Spleen (tissue), 7 donors: ENCODE results near the gene CPHXL2.

ENCODE experiments used
- POLR2A ChIP-seq, 3 donors: fragments of 450-650 bp; IDR thresholded peaks; one replicate each; pipeline ENCODE4 v1.5.1; 2017; ENCODE audit warnings: antibody characterized with exemption in 3 of 3, mild to moderate bottlenecking in 1 of 3
- POLR2AphosphoS5 ChIP-seq, 3 donors: sonication (generic); formaldehyde crosslinking; IDR thresholded peaks; one replicate each; pipeline ENCODE4 v1.5.1; 2017; ENCODE audit warnings: antibody characterized with exemption in 3 of 3
- TF ChIP-seq, protein P1 (sequence below), 11 experiments: fragments of 200-600 bp in 7 of 11; fragments of 450-650 bp in 4 of 11; sonication (generic) in 4 of 11; IDR thresholded peaks in 8 of 11; conservative IDR thresholded peaks in 3 of 11; 1 replicate in 7 of 11; 2 replicates in 4 of 11; pipeline versions ENCODE4 v1.4.0 to v1.8.0; 2016 to 2021; ENCODE audit warnings: antibody characterized with exemption in 11 of 11, inconsistent platforms in 4 of 11, mild to moderate bottlenecking in 1 of 11
- donor health status: DM: no; HTN: no; CAD: no; lungs with moderate emphysema.
- donor health status: DM: no; HTN: no; CAD: no.
- donor health status: DM: no; HTN: no; CAD: no.

DNA sequence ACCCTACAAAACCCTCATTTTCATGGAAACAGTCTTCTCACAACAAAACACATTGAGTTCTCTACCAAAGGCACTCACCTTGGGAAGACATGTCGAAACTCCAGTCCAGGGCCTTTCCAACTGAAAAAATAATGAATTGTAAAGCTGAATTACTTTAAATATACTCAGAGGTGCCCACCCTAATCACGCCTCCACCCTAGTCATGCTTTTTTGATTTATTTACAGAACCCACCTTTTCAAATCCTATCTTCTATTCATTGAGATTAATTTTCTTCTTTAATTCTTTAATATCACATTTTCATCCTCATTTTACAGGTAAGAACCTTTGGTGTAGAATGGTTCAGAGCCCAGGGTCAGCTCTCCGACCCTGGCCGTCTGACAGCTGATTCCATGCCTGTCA is at the start of gene CPHXL2:
- TF ChIP-seq POLR2AphosphoS5 (IDR thresholded peaks at IDR 0.05) (no peak), POLR2A (IDR thresholded peaks at IDR 0.05) (no peak)
- TF ChIP-seq, protein P1, sequence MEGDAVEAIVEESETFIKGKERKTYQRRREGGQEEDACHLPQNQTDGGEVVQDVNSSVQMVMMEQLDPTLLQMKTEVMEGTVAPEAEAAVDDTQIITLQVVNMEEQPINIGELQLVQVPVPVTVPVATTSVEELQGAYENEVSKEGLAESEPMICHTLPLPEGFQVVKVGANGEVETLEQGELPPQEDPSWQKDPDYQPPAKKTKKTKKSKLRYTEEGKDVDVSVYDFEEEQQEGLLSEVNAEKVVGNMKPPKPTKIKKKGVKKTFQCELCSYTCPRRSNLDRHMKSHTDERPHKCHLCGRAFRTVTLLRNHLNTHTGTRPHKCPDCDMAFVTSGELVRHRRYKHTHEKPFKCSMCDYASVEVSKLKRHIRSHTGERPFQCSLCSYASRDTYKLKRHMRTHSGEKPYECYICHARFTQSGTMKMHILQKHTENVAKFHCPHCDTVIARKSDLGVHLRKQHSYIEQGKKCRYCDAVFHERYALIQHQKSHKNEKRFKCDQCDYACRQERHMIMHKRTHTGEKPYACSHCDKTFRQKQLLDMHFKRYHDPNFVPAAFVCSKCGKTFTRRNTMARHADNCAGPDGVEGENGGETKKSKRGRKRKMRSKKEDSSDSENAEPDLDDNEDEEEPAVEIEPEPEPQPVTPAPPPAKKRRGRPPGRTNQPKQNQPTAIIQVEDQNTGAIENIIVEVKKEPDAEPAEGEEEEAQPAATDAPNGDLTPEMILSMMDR (IDR thresholded peaks at IDR 0.05 in 8 of 11, conservative IDR thresholded peaks at IDR 0.05 in 3 of 11), result no peak
